GM12872 (cell line): ENCODE measurements around the gene SNX33.

ENCODE experiments used
- CTCF ChIP-seq: IDR thresholded peaks from 3 replicates; pipeline ENCODE4 v1.5.1; 2011; ENCODE audit warnings: low read depth, mild to moderate bottlenecking, low read length, moderate library complexity; ENCODE audit not compliant: insufficient read depth

SNX33 gene

GRCh38 chr15:75694241-75695182 is 46.8 kb downstream of the SNX33 start:
- TF ChIP-seq CTCF: peak; percentile 62

- TF ChIP-seq CTCF: no peak
These were observed 47.5 kb downstream of the SNX33 start for GRCh38 chr15:75695220-75695619.

GRCh38 chr15:75695634-75696310 is 48.1 kb downstream of the SNX33 start:
- no peak for TF ChIP-seq CTCF

GRCh38 chr15:75696311-75696720 is 48.6 kb downstream of the SNX33 start:
- no peak for TF ChIP-seq CTCF

- no peak for TF ChIP-seq CTCF
These were observed 49.1 kb downstream of the SNX33 start for GRCh38 chr15:75696854-75697259.

- no peak for TF ChIP-seq CTCF
These were observed 49.8 kb downstream of the SNX33 start for GRCh38 chr15:75697523-75697922.

- TF ChIP-seq CTCF: no peak
These were observed 54.7 kb downstream of the SNX33 start for GRCh38 chr15:75702436-75702835.
